ENCODE measurements around the gene LAMB4.

DNA sequence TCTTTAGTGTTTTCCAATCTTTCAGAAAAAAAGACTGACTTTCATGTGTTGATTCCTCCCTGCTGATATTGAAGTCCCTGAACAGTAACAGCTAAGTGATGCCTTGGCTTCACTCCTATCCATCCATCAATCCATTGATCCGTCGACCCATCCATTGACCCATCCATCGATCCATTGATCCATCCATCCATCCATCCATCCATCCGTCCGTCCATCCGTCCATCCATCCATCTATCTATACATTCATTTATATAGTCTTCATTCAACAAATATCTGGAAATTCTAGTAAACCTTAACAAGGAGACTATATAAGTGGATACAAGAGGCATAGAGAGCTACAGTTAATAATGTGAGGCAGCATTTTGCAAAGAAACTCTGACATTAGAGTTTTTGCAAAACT is 105.6 kb downstream of the LAMB4 start:
- no peak for TF ChIP-seq CTCF (IDR thresholded peaks at IDR 0.05)
- TF ChIP-seq POLR2A (IDR thresholded peaks at IDR 0.05) = no peak
